Panc1 (cell line): Measurements from ENCODE around the gene MIER2. TPM values are rescaled to one million over a fixed set of nuclear protein-coding genes. Genes with fewer than 3 reads are reported as not detected.

Experiments used
- ATAC-seq: fragments of 200-7000 bp; cut with Tn5 transposase; 2 replicates; pipeline ENCODE4 v1.9.1; 2020; ENCODE audit warnings: mild to moderate bottlenecking, moderate library complexity
- BruUV-seq: library from RNA; stranded (reverse); fragments of 400-500 nt; replicated peaks from 2 replicates; lab custom pipeline; 2021; lab: Mats Ljungman, UMichigan
- CTCF ChIA-PET: fragments of 300-600 bp; sonication (Branson Sonifier 250); formaldehyde crosslinking; loops from one replicate; lab custom pipeline; 2022; ENCODE audit warnings: antibody characterized with exemption; lab: Charles Lee
- POLR2A ChIA-PET: fragments of 300-600 bp; sonication (Branson Sonifier 250); formaldehyde crosslinking; loops from one replicate; lab custom pipeline; 2022; ENCODE audit warnings: antibody characterized with exemption; lab: Charles Lee
- DNase-seq: peaks from one replicate; pipeline ENCODE4 v3.0.0-alpha.2; 2010; ENCODE audit warnings: low read depth, low spot score
- H3K27ac ChIP-seq: 2 replicates; pipeline ENCODE4 v1.5.1; 2011; ENCODE audit warnings: mild to moderate bottlenecking, low read length, inconsistent platforms
- H3K27me3 ChIP-seq: fragments of 200-500 bp; sonication (Bioruptor generic); 2 replicates; pipeline ENCODE4 v1.6.0; 2014; ENCODE audit warnings: low read length, inconsistent platforms; ENCODE audit not compliant: control insufficient read depth, insufficient read depth
- H3K36me3 ChIP-seq: fragments of 200-500 bp; sonication (Bioruptor generic); 2 replicates; pipeline ENCODE4 v1.5.1; 2014; ENCODE audit warnings: inconsistent platforms, mild to moderate bottlenecking, low read length, moderate library complexity; ENCODE audit not compliant: control insufficient read depth, insufficient read depth
- H3K4me1 ChIP-seq: 2 replicates; pipeline ENCODE4 v1.5.1; 2011; ENCODE audit warnings: inconsistent platforms, mild to moderate bottlenecking, low read length, moderate library complexity; ENCODE audit not compliant: control insufficient read depth, insufficient read depth
- H3K4me3 ChIP-seq, 2 experiments: 2 replicates each; pipeline ENCODE4 v1.5.1; 2011 to 2012; ENCODE audit warnings: low read depth in 2 of 2, low read length in 2 of 2, mild to moderate bottlenecking in 2 of 2, inconsistent platforms in 1 of 2, moderate library complexity in 1 of 2
- H3K9me3 ChIP-seq: fragments of 200-500 bp; sonication (Bioruptor generic); 2 replicates; pipeline ENCODE4 v1.5.1; 2014; ENCODE audit warnings: low read depth, mild to moderate bottlenecking, inconsistent platforms, low read length, moderate library complexity; ENCODE audit not compliant: control insufficient read depth, insufficient read depth
- CTCF ChIP-seq: fragments of 450-650 bp; IDR thresholded peaks from 2 replicates; pipeline ENCODE4 v1.5.1; 2017; ENCODE audit warnings: mild to moderate bottlenecking
- POLR2AphosphoS5 ChIP-seq: IDR thresholded peaks from 2 replicates; pipeline ENCODE4 v1.6.1; 2012; ENCODE audit warnings: mild to moderate bottlenecking, low read depth, low read length, moderate library complexity
- REST ChIP-seq, 2 experiments: IDR thresholded peaks; 2 replicates each; pipeline ENCODE4 v1.6.1; 2011 to 2012; ENCODE audit warnings: low read depth in 2 of 2, control low read depth in 1 of 2, low read length in 1 of 2, mild to moderate bottlenecking in 1 of 2, moderate library complexity in 1 of 2; ENCODE audit not compliant: insufficient read depth in 1 of 2
- SIN3A ChIP-seq: IDR thresholded peaks from 2 replicates; pipeline ENCODE4 v1.6.1; 2012; ENCODE audit warnings: low read depth, mild to moderate bottlenecking, low read length, moderate library complexity, borderline replicate concordance; ENCODE audit not compliant: insufficient read depth
- TCF7L2 ChIP-seq: IDR thresholded peaks from 2 replicates; pipeline ENCODE4 v1.6.1; 2011; ENCODE audit warnings: mild to moderate bottlenecking, low read depth, low read length, inconsistent platforms
- in situ Hi-C: cut with HindIII; loops from 2 replicates; pipeline ENCODE4 v1.10.0; 2016; ENCODE audit warnings: low sequenced_read_pairs, low pct_unique_long_range_greater_than_20kb
- intact Hi-C: fragments of 100-400 bp; cut with micrococcal nuclease; formaldehyde crosslinking; loops from one replicate; pipeline ENCODE4 v1.10.0; 2022; ENCODE audit not compliant: unreplicated experiment
- total RNA-seq: library from RNA; stranded (reverse); gene quantifications from one replicate; pipeline ENCODE4 v1.2.1, GENCODE V29; 2021; ENCODE audit not compliant: unreplicated experiment

Gene MIER2
- total RNA-seq, 1 experiment from 2014 or later, result 32.1 TPM

DNA sequence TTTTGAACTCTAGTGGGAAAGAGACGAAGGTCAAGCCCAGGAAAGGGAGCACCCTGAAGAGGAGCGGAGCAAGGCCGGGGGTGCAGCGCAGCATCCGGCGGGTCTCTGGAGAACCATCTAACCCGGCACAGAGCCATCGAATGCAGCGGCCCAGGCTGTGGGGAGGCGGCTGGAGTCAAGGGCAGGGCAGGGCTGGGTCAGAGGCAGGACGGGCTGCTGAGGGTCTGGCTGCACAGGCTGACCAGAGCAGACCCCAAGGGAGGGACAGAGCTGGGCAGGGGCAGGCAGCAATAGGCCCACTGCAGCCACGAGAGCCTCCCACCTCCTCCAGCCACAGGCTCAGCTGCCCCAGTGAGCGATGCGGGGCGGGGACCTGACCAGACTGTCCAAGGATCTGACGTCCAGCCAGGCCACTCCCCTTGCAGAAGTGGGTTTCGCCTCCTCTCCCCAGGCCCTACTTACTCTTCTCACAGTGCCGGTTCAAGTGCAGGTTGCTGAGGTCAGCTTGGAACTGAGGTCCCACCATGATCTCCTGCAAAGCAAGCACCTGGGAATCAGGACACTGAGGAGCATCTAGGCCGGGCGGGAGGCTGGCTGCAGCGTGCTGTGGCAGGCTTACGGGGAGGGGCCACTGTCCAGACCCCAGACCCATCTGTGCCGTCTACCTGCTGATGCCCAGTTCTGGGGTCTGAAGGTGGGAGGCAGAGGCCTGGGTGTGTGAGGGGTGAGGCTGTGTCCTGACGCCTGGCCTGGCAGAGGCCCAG lies 19.2 kb downstream of the MIER2 start:
- Histone ChIP-seq H3K4me3 (no peak overlapping the region), H3K36me3 (no peaks in the 10 kb centered on the region), H3K27me3 (no peaks in the 10 kb centered on the region), H3K27ac (no peak overlapping the region), H3K9me3 (no peaks in the 10 kb centered on the region; the same call in 1 of the 2 replicates), H3K4me1 (no peaks in the 10 kb centered on the region)
- in situ Hi-C loops, result no loop called here
- ChIA-PET POLR2A (no interaction called here), CTCF (no interaction called here)
- no peak for DNase-seq
- no TSS peak for BruUV-seq
- TF ChIP-seq SIN3A, result no peak
- no peak for TF ChIP-seq REST (IDR thresholded peaks at IDR 0.05; ENCODE audit: insufficient read depth in 1 of 2, low read depth in 2 of 2, low read length in 1 of 2)
- intact Hi-C loops, result no loop called here
- ATAC-seq, result no peak

DNA sequence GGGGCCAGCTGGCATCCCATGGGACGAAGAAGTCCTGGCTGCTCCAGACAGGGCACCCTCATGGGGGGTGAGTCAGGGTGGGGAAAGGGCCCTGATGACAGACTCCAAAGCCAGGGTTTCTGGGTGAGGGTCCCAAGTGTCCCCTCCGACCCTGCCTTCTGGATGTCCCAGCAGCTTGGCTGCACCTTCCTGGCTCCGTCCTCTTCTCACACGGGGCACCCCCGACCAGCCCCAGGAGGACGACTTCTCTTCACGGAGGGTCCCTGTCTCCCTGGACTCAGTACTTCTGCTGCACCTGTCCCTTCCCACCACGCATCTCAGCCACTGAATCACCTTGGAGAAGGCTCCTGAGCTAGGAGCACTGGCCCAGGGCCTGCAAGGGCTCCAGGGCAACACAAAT lies 19.9 kb downstream of the MIER2 start:
- no TSS peak for BruUV-seq
- in situ Hi-C loops, result no loop called here
- no peak for TF ChIP-seq POLR2AphosphoS5
- no peak for TF ChIP-seq SIN3A
- no peak for TF ChIP-seq REST (IDR thresholded peaks at IDR 0.05; ENCODE audit: insufficient read depth in 1 of 2, low read depth in 2 of 2, low read length in 1 of 2)
- TF ChIP-seq TCF7L2, result no peak
- no peak for TF ChIP-seq CTCF
- no peaks in the 10 kb centered on the region for H3K9me3 ChIP-seq
- H3K36me3 ChIP-seq, result no peaks in the 10 kb centered on the region
- no peak overlapping the region for H3K4me3 ChIP-seq
- H3K27me3 ChIP-seq, result no peaks in the 10 kb centered on the region
- intact Hi-C loops, result no loop called here
- no peak overlapping the region for H3K27ac ChIP-seq
- ChIA-PET CTCF (no interaction called here), POLR2A (no interaction called here)
- H3K4me1 ChIP-seq, result no peaks in the 10 kb centered on the region
- DNase-seq (no peak), ATAC-seq (no peak)
